AG09309 (cell line): ENCODE data around the gene INPP5F.
A peak's percentile ranks its signal among the peaks of the same experiment; 100 is the strongest.

Experiments used
- DNase-seq: peaks from one replicate; pipeline ENCODE4 v3.0.0-alpha.2; 2010; ENCODE audit warnings: low read depth
- H3K4me3 ChIP-seq: 2 replicates; pipeline ENCODE4 v1.5.1; 2011; ENCODE audit warnings: mild to moderate bottlenecking, low read depth, low read length, moderate library complexity; ENCODE audit not compliant: control insufficient read depth
- CTCF ChIP-seq: IDR thresholded peaks from 2 replicates; pipeline ENCODE4 v1.5.1; 2011; ENCODE audit warnings: mild to moderate bottlenecking, low read depth, low read length, inconsistent platforms; ENCODE audit not compliant: insufficient read depth, control insufficient read depth; ENCODE audit errors: missing control alignments

The INPP5F gene

GRCh38 chr10:119803264-119803663, 77.4 kb downstream of the INPP5F start:
- DNase-seq, result no peak
- no peak overlapping the region for H3K4me3 ChIP-seq
- no peak for TF ChIP-seq CTCF

- no peak for TF ChIP-seq CTCF
Observed at GRCh38 chr10:119805702-119806230, 79.9 kb downstream of the INPP5F start.

GRCh38 chr10:119806334-119807130, 80.7 kb downstream of the INPP5F start:
- no peak for DNase-seq
- no peak overlapping the region for H3K4me3 ChIP-seq
- no peak for TF ChIP-seq CTCF

More at GRCh38 chr10:119805702-119806230, 79.9 kb downstream of the INPP5F start:
- no peak overlapping the region for H3K4me3 ChIP-seq
- DNase-seq, result no peak

GRCh38 chr10:119807960-119808697, 82.3 kb downstream of the INPP5F start:
- peak; percentile 54 for DNase-seq
- TF ChIP-seq CTCF, result no peak
- H3K4me3 ChIP-seq, result no peak overlapping the region

GRCh38 chr10:119811122-119811521, 85.3 kb downstream of the INPP5F start:
- no peak overlapping the region for H3K4me3 ChIP-seq
- no peak for DNase-seq
- TF ChIP-seq CTCF, result no peak

- DNase-seq, result no peak
Observed at GRCh38 chr10:119812684-119813083, 86.8 kb downstream of the INPP5F start.

More at GRCh38 chr10:119812684-119813083, 86.8 kb downstream of the INPP5F start:
- H3K4me3 ChIP-seq, result no peak overlapping the region
- TF ChIP-seq CTCF, result no peak
